GM19372 (cell line): ENCODE data around the gene HOXC5.

Experiments used
- ATAC-seq: cut with Tn5 transposase; IDR thresholded peaks from one replicate; pipeline ENCODE4 v1.9.1; 2021; ENCODE audit warnings: mild to moderate bottlenecking, low read depth, moderate library complexity; ENCODE audit not compliant: unreplicated experiment

HOXC5 gene

GRCh38 chr12:54019091-54019811 lies 13.6 kb upstream of the HOXC5 start:
- ATAC-seq, result no peak

GRCh38 chr12:54019924-54020590 lies 12.8 kb upstream of the HOXC5 start:
- ATAC-seq, result no peak

GRCh38 chr12:54020591-54021405 lies 12.1 kb upstream of the HOXC5 start:
- ATAC-seq, result no peak

- no peak for ATAC-seq
Measured at GRCh38 chr12:54021432-54022013, 11.3 kb upstream of the HOXC5 start.

GRCh38 chr12:54022960-54023884 lies 9.6 kb upstream of the HOXC5 start:
- no peak for ATAC-seq

- ATAC-seq, result no peak
Measured at GRCh38 chr12:54024127-54024526, 8.7 kb upstream of the HOXC5 start.

GRCh38 chr12:54024581-54025305 lies 8.1 kb upstream of the HOXC5 start:
- ATAC-seq, result no peak

GRCh38 chr12:54025499-54026405 lies 7.1 kb upstream of the HOXC5 start:
- ATAC-seq, result no peak

GRCh38 chr12:54026640-54027441 lies 6.0 kb upstream of the HOXC5 start:
- ATAC-seq, result no peak

- no peak for ATAC-seq
Measured at GRCh38 chr12:54027442-54027786, 5.4 kb upstream of the HOXC5 start.

- ATAC-seq, result no peak
Measured at GRCh38 chr12:54028314-54029201, 4.3 kb upstream of the HOXC5 start, which contains the start of gene HOXC6. Gene HOXC6 (plus strand): TSS chr12:54028440. CDS start chr12:54028522, 82 bp downstream.

GRCh38 chr12:54029529-54030441 lies 3.1 kb upstream of the HOXC5 start:
- ATAC-seq, result no peak

- no peak for ATAC-seq
Measured at GRCh38 chr12:54030442-54030801, 2.4 kb upstream of the HOXC5 start.

GRCh38 chr12:54030889-54031471 lies 1.9 kb upstream of the HOXC5 start:
- no peak for ATAC-seq

GRCh38 chr12:54031480-54031879 lies 1.4 kb upstream of the HOXC5 start:
- ATAC-seq, result no peak
